T-cell (primary cell): ENCODE measurements around the gene AP5S1. TPM values are rescaled to one million over a fixed set of nuclear protein-coding genes. Genes with fewer than 3 reads are reported as not detected.
A peak's percentile ranks its signal among the peaks of the same experiment; 100 is the strongest.

Experiments used
- ATAC-seq, 4 experiments: fragments of 200-7000 bp in 3 of 4; fragments of 150-1000 bp in 1 of 4; cut with Tn5 transposase; replicated peaks in 1 of 4; 1 replicate in 3 of 4; 2 replicates in 1 of 4; pipeline ENCODE4 v1.10.0; 2021; ENCODE audit warnings: moderate library complexity in 3 of 4, mild to moderate bottlenecking in 2 of 4, moderate number of reproducible peaks in 1 of 4
- CTCF ChIA-PET, 2 donors: fragments of 300-600 bp; sonication (Branson Sonifier 250); formaldehyde crosslinking; loops; one replicate each; lab custom pipeline; 2022; ENCODE audit warnings: antibody characterized with exemption in 2 of 2; lab: Charles Lee
- POLR2A ChIA-PET, 2 donors: fragments of 300-600 bp; sonication (Branson Sonifier 250); formaldehyde crosslinking; loops; one replicate each; lab custom pipeline; 2022; ENCODE audit warnings: antibody characterized with exemption in 2 of 2; lab: Charles Lee
- DNase-seq, 35 experiments: peaks; one replicate each; pipeline versions ENCODE4 v3.0.0 to v3.0.0-alpha.2; 2013 to 2023
- H3K27ac ChIP-seq: one replicate; pipeline ENCODE4 v1.5.1; 2013; ENCODE audit warnings: low read length
- H3K27me3 ChIP-seq, 2 experiments: replicated peaks in 1 of 2; 1 replicate in 1 of 2; 2 replicates in 1 of 2; pipeline versions ENCODE4 v1.6.1 to v1.7.0; 2013; ENCODE audit warnings: low read length in 1 of 2, mixed read lengths in 1 of 2; ENCODE audit not compliant: control insufficient read depth in 2 of 2, insufficient read depth in 2 of 2; ENCODE audit errors: extremely low read depth in 1 of 2
- H3K36me3 ChIP-seq, 2 donors: 1 replicate in 1 of 2; 2 replicates in 1 of 2; pipeline versions ENCODE4 v1.6.1 to v1.7.0; 2013; ENCODE audit warnings: low read length in 1 of 2; ENCODE audit not compliant: control insufficient read depth in 2 of 2, insufficient read depth in 1 of 2; ENCODE audit errors: extremely low read depth in 1 of 2
- H3K4me1 ChIP-seq, 2 experiments: 1 replicate in 1 of 2; 2 replicates in 1 of 2; pipeline versions ENCODE4 v1.6.1 to v1.7.0; 2013; ENCODE audit warnings: low read length in 2 of 2, mixed read lengths in 1 of 2; ENCODE audit not compliant: insufficient read depth in 2 of 2, control insufficient read depth in 1 of 2; ENCODE audit errors: extremely low read depth in 1 of 2
- H3K4me3 ChIP-seq, 2 donors: 1 replicate in 1 of 2; 2 replicates in 1 of 2; pipeline versions ENCODE4 v1.5.1 to v1.7.0; 2013; ENCODE audit warnings: mild to moderate bottlenecking in 2 of 2, low read length in 1 of 2, moderate library complexity in 1 of 2; ENCODE audit not compliant: control insufficient read depth in 1 of 2; ENCODE audit errors: extremely low read depth in 1 of 2
- H3K9me3 ChIP-seq: 2 replicates; pipeline ENCODE4 v1.7.0; 2013
- H3K27ac Mint-ChIP-seq, 2 donors: one replicate each; pipeline ENCODE4 v1.8.0; 2020 to 2021; ENCODE audit warnings: mild to moderate bottlenecking in 2 of 2, mixed read lengths in 2 of 2
- H3K27me3 Mint-ChIP-seq, 2 donors: one replicate each; pipeline ENCODE4 v1.8.0; 2021 to 2022; ENCODE audit warnings: mixed read lengths in 2 of 2
- H3K36me3 Mint-ChIP-seq: one replicate; pipeline ENCODE4 v1.8.0; 2021; ENCODE audit warnings: mixed read lengths
- H3K4me1 Mint-ChIP-seq, 3 donors: one replicate each; pipeline ENCODE4 v1.8.0; 2020 to 2022; ENCODE audit warnings: mixed read lengths in 3 of 3, mild to moderate bottlenecking in 1 of 3
- H3K4me3 Mint-ChIP-seq, 3 donors: one replicate each; pipeline ENCODE4 v1.8.0; 2020 to 2022; ENCODE audit warnings: mild to moderate bottlenecking in 3 of 3, mixed read lengths in 3 of 3, moderate library complexity in 3 of 3
- H3K9me3 Mint-ChIP-seq, 3 donors: one replicate each; pipeline ENCODE4 v1.8.0; 2020 to 2022; ENCODE audit warnings: mixed read lengths in 3 of 3
- WGBS: methylation state at CpG from one replicate; pipeline ENCODE4 v1.1.5; 2013; ENCODE audit warnings: missing lambda C conversion rate; ENCODE audit not compliant: insufficient coverage; 5-methylcytosine and 5-hydroxymethylcytosine counted together
- total RNA-seq, 35 experiments: library from RNA in 6 of 35; stranded (reverse) in 6 of 35; fragments of 120-200 nt in 1 of 35; gene quantifications; one replicate each; pipeline versions ENCODE4 v1.2.1 to v1.2.4 and lab custom pipeline; 2013 to 2026

The AP5S1 gene
- total RNA-seq, 5 donors from 2014 or later (not counting 1 experiment from before 2014, with no cell fraction given), result 11.5 to 17.3 (median 14.4) TPM

- Mint-ChIP-seq H3K27ac (peak overlapping the region; percentile 48 to 81), H3K36me3 (peaks cover 11% of the 10 kb centered on the region), H3K9me3 (no peaks in the 10 kb centered on the region), H3K4me3 (peak overlapping the region; percentile 21 to 88 (median 43)), H3K27me3 (no peaks in the 10 kb centered on the region), H3K4me1 (peaks cover 60 to 67% (median 61%) of the 10 kb centered on the region in 3 donors)
- ChIA-PET CTCF (interaction anchor here (0.6 to 2.2 kb wide), 6 partner anchors 31 to 234 kb away, joined by 3 to 12 read pairs (median 5); no protein-coding TSS in a partner anchor), POLR2A (interaction anchor here (0.5 to 0.6 kb wide), 2 partner anchors 9 to 1299 kb away, joined by 4 to 6 read pairs; no protein-coding TSS in a partner anchor)
- Histone ChIP-seq H3K9me3 (no peaks in the 10 kb centered on the region), H3K4me3 (no peak overlapping the region), H3K27me3 (no peaks in the 10 kb centered on the region), H3K27ac (no peak overlapping the region), H3K4me1 (peaks cover 20 to 71% of the 10 kb centered on the region in 2 experiments), H3K36me3 (peaks cover 6 to 12% of the 10 kb centered on the region in 2 donors)
- no peak for ATAC-seq
- DNase-seq, result no peak
- 97% methylated on average over 3 of the region's 8 CpGs for WGBS
Observed at GRCh38 chr20:3818155-3819151, 1.9 kb upstream of the AP5S1 start.

- POLR2A ChIA-PET, result interaction anchor here (0.5 to 0.6 kb wide), 2 partner anchors 10 to 1300 kb away, joined by 4 to 6 read pairs; no protein-coding TSS in a partner anchor
- peaks cover 11% of the 10 kb centered on the region for H3K36me3 Mint-ChIP-seq
- H3K27me3 Mint-ChIP-seq, result no peaks in the 10 kb centered on the region
- peaks cover 12 to 23% of the 10 kb centered on the region in 2 donors for H3K36me3 ChIP-seq
- no peak for DNase-seq
- WGBS, result 71% methylated on average over 17 of the region's 20 CpGs
- peaks cover 53 to 60% (median 55%) of the 10 kb centered on the region in 3 donors for H3K4me1 Mint-ChIP-seq
- no peak for ATAC-seq
- peak overlapping the region; percentile 83 for H3K27ac ChIP-seq
- H3K9me3 Mint-ChIP-seq, result no peaks in the 10 kb centered on the region
- H3K27me3 ChIP-seq, result no peaks in the 10 kb centered on the region
- no peaks in the 10 kb centered on the region for H3K9me3 ChIP-seq
- peak overlapping the region; percentile 85 to 88 for H3K27ac Mint-ChIP-seq
- CTCF ChIA-PET, result interaction anchor here (0.6 to 2.2 kb wide), 5 partner anchors 11 to 168 kb away, joined by 4 to 12 read pairs (median 6); no protein-coding TSS in a partner anchor
- H3K4me3 Mint-ChIP-seq, result peak overlapping the region; percentile 71 to 88 (median 87)
- peak overlapping the region; percentile 75 to 79 for H3K4me3 ChIP-seq
- H3K4me1 ChIP-seq, result peaks cover 16 to 62% of the 10 kb centered on the region in 2 experiments
Observed at GRCh38 chr20:3819411-3820047, 818 bp upstream of the AP5S1 start.

GRCh38 chr20:3820901-3821727 is 767 bp downstream of the AP5S1 start:
- H3K4me3 ChIP-seq, result peak overlapping the region; percentile 75 to 79
- ChIA-PET CTCF (interaction anchor here (0.7 to 1.7 kb wide), 10 partner anchors 10 to 144 kb away, joined by 3 to 10 read pairs (median 5); partner anchors contain the start of genes ADISSP (in 1 of the 2) and CENPB (in 1 of the 2)), POLR2A (interaction anchor here (0.6 to 1.0 kb wide), 4 partner anchors 24 to 64 kb away, joined by 4 to 9 read pairs (median 6); no protein-coding TSS in a partner anchor)
- H3K27me3 Mint-ChIP-seq, result no peaks in the 10 kb centered on the region
- no peak for ATAC-seq
- WGBS, result 90% methylated on average over 4 of the region's 20 CpGs
- no peaks in the 10 kb centered on the region for H3K9me3 Mint-ChIP-seq
- peaks cover 12 to 32% of the 10 kb centered on the region in 2 donors for H3K36me3 ChIP-seq
- H3K4me1 ChIP-seq, result peaks cover 8 to 46% of the 10 kb centered on the region in 2 experiments
- peaks cover 39 to 45% (median 45%) of the 10 kb centered on the region in 3 donors for H3K4me1 Mint-ChIP-seq
- peak overlapping the region; percentile 87 to 89 (median 88) for H3K4me3 Mint-ChIP-seq
- H3K9me3 ChIP-seq, result no peaks in the 10 kb centered on the region
- peak overlapping the region; percentile 96 to 97 for H3K27ac Mint-ChIP-seq
- H3K27me3 ChIP-seq, result no peaks in the 10 kb centered on the region
- H3K36me3 Mint-ChIP-seq, result peaks cover 21% of the 10 kb centered on the region
- no peak for DNase-seq
- peak overlapping the region; percentile 97 for H3K27ac ChIP-seq

GRCh38 chr20:3821996-3822395 is 1.6 kb downstream of the AP5S1 start:
- no peak overlapping the region for H3K4me3 ChIP-seq
- Mint-ChIP-seq H3K27me3 (no peaks in the 10 kb centered on the region), H3K27ac (peak overlapping the region; percentile 59 to 97), H3K4me3 (peak overlapping the region in 2 of 3 donors; percentile 88 to 89), H3K36me3 (peaks cover 23% of the 10 kb centered on the region), H3K4me1 (peaks cover 31 to 38% (median 36%) of the 10 kb centered on the region in 3 donors), H3K9me3 (no peaks in the 10 kb centered on the region)
- DNase-seq (no peak), ATAC-seq (no peak)
- no peaks in the 10 kb centered on the region for H3K27me3 ChIP-seq
- CTCF ChIA-PET, result interaction anchor here in 1 of 2 donors (1.7 kb wide), 1 partner anchor 35 kb away, joined by 10 read pairs; the partner anchor contains the start of gene CENPB
- WGBS, result 90% methylated on average over 11 of the region's 14 CpGs
- peaks cover 12 to 37% of the 10 kb centered on the region in 2 donors for H3K36me3 ChIP-seq
- no peaks in the 10 kb centered on the region for H3K9me3 ChIP-seq
- peaks cover 2 to 37% of the 10 kb centered on the region in 2 experiments for H3K4me1 ChIP-seq
- POLR2A ChIA-PET, result interaction anchor here in 1 of 2 donors (0.6 kb wide), 1 partner anchor 15 kb away, joined by 3 read pairs; no protein-coding TSS in a partner anchor
- peak overlapping the region; percentile 97 for H3K27ac ChIP-seq

- ATAC-seq, result no peak
- Mint-ChIP-seq H3K4me3 (no peak overlapping the region), H3K9me3 (no peaks in the 10 kb centered on the region), H3K27me3 (no peaks in the 10 kb centered on the region), H3K27ac (no peak overlapping the region), H3K36me3 (peaks cover 27% of the 10 kb centered on the region), H3K4me1 (peaks cover 18 to 23% (median 19%) of the 10 kb centered on the region in 3 donors)
- ChIA-PET POLR2A (no interaction called here), CTCF (no interaction called here)
- no peaks in the 10 kb centered on the region for H3K27me3 ChIP-seq
- H3K27ac ChIP-seq, result no peak overlapping the region
- H3K36me3 ChIP-seq, result peaks cover 15 to 44% of the 10 kb centered on the region in 2 donors
- no peaks in the 10 kb centered on the region for H3K9me3 ChIP-seq
- DNase-seq, result no peak
- 94% methylated on average over 20 of the region's 20 CpGs for WGBS
- peaks cover 2 to 20% of the 10 kb centered on the region in 2 experiments for H3K4me1 ChIP-seq
- no peak overlapping the region for H3K4me3 ChIP-seq
Observed at GRCh38 chr20:3823881-3824280, 3.5 kb downstream of the AP5S1 start.
